Measurements from ENCODE around the gene ZNF408. TPM values are rescaled to one million over a fixed set of nuclear protein-coding genes. Genes with fewer than 3 reads are reported as not detected.

ZNF408 gene
- total and polyA plus RNA-seq, 10 donors, result 4.7 to 17.4 (median 10.1) TPM

DNA sequence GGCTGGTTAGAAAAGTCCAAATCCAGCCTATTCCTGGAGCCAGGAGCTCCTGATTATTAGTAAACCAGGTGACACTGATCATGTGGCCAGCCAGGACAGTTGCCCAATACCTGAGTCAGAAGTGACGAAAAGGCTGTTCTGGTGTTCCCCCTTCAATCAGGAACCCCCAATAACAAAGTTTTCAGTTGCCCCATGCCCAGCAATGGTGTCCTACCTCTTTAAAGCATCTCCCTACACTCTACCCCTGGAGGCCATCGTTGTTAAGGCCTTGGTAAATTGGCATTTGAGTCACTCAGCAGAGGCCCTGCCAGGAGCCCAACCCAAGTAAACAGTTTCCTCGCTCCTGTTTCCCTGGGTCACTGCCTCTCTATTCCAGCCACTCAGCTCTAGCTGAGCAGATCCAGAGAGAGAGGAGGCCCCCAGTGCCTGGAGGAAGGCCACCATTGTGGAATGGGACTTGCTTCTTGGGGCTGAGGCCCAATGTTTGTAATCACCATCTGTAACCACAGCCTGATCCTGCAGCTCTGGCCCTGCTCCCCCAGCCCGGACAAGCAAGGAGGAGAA lies 25.5 kb upstream of the ZNF408 start:
- H3K27me3 ChIP-seq (replicated peaks in 1 of 7), result no peaks in the 10 kb centered on the region
- TF ChIP-seq POLR2AphosphoS5 (IDR thresholded peaks at IDR 0.05) (no peak), POLR2A (IDR thresholded peaks at IDR 0.05) (no peak)
- TF ChIP-seq, protein P1, sequence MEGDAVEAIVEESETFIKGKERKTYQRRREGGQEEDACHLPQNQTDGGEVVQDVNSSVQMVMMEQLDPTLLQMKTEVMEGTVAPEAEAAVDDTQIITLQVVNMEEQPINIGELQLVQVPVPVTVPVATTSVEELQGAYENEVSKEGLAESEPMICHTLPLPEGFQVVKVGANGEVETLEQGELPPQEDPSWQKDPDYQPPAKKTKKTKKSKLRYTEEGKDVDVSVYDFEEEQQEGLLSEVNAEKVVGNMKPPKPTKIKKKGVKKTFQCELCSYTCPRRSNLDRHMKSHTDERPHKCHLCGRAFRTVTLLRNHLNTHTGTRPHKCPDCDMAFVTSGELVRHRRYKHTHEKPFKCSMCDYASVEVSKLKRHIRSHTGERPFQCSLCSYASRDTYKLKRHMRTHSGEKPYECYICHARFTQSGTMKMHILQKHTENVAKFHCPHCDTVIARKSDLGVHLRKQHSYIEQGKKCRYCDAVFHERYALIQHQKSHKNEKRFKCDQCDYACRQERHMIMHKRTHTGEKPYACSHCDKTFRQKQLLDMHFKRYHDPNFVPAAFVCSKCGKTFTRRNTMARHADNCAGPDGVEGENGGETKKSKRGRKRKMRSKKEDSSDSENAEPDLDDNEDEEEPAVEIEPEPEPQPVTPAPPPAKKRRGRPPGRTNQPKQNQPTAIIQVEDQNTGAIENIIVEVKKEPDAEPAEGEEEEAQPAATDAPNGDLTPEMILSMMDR (IDR thresholded peaks at IDR 0.05 in 8 of 11, conservative IDR thresholded peaks at IDR 0.05 in 3 of 11), result no peak
- intact Hi-C loops (cut with DNase I; ENCODE audit: low total_unique reads), result no loop called here
- peak overlapping the region; percentile 5 to 90 (median 77) for H3K27ac ChIP-seq
- peaks cover 42 to 92% (median 73%) of the 10 kb centered on the region in 6 donors for H3K4me1 ChIP-seq
- 44 to 73% (median 62%) methylated on average over 4 of the region's 4 CpGs for WGBS, 5 donors
- no peaks in the 10 kb centered on the region for H3K9me3 ChIP-seq
- peaks cover 8 to 84% (median 68%) of the 10 kb centered on the region in 6 donors for H3K36me3 ChIP-seq
- H3K4me3 ChIP-seq, result peak overlapping the region in 1 of 8 donors; percentile 35
- DNase-seq, result peak; percentile 68

DNA sequence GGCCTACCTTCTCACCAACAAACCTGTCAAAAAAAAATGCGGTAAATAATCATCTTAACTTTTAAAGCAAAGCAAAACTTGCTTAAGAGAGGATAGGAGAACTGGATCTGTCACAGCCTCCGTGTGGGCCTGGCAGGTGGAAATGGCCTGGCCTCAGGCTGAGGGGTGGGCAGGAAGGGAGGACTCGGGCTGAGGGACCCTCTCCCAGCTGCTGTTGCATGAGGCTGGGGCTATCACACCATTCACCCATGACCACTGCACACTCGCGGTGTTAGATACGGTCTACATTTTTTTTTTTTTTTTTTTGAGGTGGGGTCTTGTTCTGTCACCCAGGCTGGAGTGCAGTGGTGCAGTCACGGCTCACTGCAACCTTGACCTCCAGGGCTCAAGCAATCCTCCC lies 24.9 kb upstream of the ZNF408 start:
- Histone ChIP-seq H3K4me3 (peak overlapping the region in 1 of 8 donors; percentile 35), H3K27me3 (replicated peaks in 1 of 7) (no peaks in the 10 kb centered on the region), H3K4me1 (peaks cover 38 to 86% (median 68%) of the 10 kb centered on the region in 6 donors), H3K36me3 (peaks cover 8 to 84% (median 68%) of the 10 kb centered on the region in 6 donors), H3K9me3 (no peaks in the 10 kb centered on the region), H3K27ac (peak overlapping the region; percentile 5 to 90 (median 77))
- TF ChIP-seq POLR2AphosphoS5 (IDR thresholded peaks at IDR 0.05) (peak in 2 of 3 donors; percentile 4 to 59), POLR2A (IDR thresholded peaks at IDR 0.05) (no peak)
- TF ChIP-seq, protein P1 (IDR thresholded peaks at IDR 0.05 in 8 of 11, conservative IDR thresholded peaks at IDR 0.05 in 3 of 11), result no peak
- peak; percentile 60 for DNase-seq
- 77 to 89% (median 85%) methylated on average over 7 of the region's 7 CpGs for WGBS, 5 donors
- intact Hi-C loops (cut with DNase I; ENCODE audit: low total_unique reads), result no loop called here

DNA sequence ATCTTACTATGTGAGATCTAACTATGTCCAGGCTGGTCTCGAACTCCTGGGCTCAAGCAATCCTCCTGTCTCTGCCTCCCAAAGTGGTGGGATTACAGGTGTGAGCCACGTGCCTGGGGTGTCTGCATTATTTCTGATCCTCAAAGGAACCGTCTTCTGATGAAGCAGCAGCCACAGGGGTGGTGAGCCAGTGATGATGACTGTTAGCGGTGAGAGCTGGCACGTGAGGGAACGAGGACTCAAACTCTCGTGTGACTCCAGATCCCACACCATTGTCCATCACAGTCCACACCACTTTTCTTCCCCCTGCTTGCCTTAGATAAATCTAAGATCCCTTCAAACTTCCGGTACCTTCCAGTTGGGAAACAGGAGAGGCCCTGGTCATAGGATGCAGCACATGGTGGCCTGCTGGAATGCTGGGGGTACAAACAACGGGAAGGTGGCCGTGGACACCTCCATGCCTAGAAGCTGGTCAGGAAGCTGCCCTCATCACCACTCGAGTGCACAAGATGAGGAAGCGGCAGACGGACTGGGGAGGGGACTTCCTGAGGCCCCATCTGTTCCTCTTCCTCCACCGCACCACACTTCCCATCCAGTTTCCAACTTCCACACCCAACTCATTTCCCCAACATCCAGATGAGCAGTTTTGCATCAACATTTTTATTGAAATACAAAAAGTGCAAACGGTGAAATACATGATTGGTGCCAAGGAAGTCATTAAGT lies 24.2 kb upstream of the ZNF408 start:
- WGBS, 5 donors, result 48 to 62% (median 55%) methylated on average over 15 of the region's 15 CpGs
- intact Hi-C loops (cut with DNase I; ENCODE audit: low total_unique reads), result no loop called here
- peak; percentile 85 for DNase-seq
- H3K4me1 ChIP-seq, result peaks cover 35 to 79% (median 62%) of the 10 kb centered on the region in 6 donors
- peak overlapping the region in 1 of 8 donors; percentile 35 for H3K4me3 ChIP-seq
- peaks cover 8 to 84% (median 68%) of the 10 kb centered on the region in 6 donors for H3K36me3 ChIP-seq
- H3K9me3 ChIP-seq, result no peaks in the 10 kb centered on the region
- peak in 1 of 3 donors; percentile 48 for TF ChIP-seq POLR2AphosphoS5 (IDR thresholded peaks at IDR 0.05)
- TF ChIP-seq, protein P1 (IDR thresholded peaks at IDR 0.05 in 8 of 11, conservative IDR thresholded peaks at IDR 0.05 in 3 of 11), result no peak
- TF ChIP-seq POLR2A (IDR thresholded peaks at IDR 0.05), result no peak
- H3K27me3 ChIP-seq (replicated peaks in 1 of 7), result no peaks in the 10 kb centered on the region
- H3K27ac ChIP-seq, result peak overlapping the region in 7 of 8 donors; percentile 33 to 90 (median 79)

DNA sequence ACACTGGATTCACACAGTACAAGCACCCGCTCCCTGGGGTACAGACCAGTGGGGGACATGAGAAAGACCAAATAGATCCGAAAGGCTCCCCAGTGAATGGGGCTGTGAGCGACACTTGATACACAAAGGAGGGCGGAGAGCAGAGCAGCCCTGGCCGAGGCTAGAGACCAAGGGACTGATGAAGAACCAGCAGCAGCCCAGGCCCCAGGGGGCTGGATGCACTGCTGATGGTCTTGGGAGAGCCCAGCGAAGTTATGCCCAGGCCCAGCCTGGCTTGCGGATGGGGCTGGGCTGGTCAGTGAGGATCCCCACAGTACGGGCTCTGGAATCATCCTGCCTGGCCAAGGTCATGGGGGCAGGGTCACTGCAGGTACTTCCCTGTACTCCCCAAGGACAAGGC lies 23.7 kb upstream of the ZNF408 start:
- peak; percentile 78 for DNase-seq
- TF ChIP-seq, protein P1 (IDR thresholded peaks at IDR 0.05 in 8 of 11, conservative IDR thresholded peaks at IDR 0.05 in 3 of 11), result no peak
- TF ChIP-seq POLR2AphosphoS5 (IDR thresholded peaks at IDR 0.05), result peak in 2 of 3 donors; percentile 28 to 71
- 80 to 89% (median 86%) methylated on average over 6 to 8 of the region's 8 CpGs for WGBS, 5 donors
- Histone ChIP-seq H3K27ac (peak overlapping the region in 7 of 8 donors; percentile 33 to 90 (median 79)), H3K36me3 (peaks cover 8 to 84% (median 68%) of the 10 kb centered on the region in 6 donors), H3K4me1 (peaks cover 32 to 74% (median 57%) of the 10 kb centered on the region in 6 donors), H3K4me3 (peak overlapping the region in 1 of 8 donors; percentile 35), H3K9me3 (no peaks in the 10 kb centered on the region), H3K27me3 (replicated peaks in 1 of 7) (no peaks in the 10 kb centered on the region)
- intact Hi-C loops (cut with DNase I; ENCODE audit: low total_unique reads), result no loop called here

Data from spleen (tissue), 11 donors.